Measurements from ENCODE around the gene ASIP. TPM values are rescaled to one million over a fixed set of nuclear protein-coding genes. Genes with fewer than 3 reads are reported as not detected.

Gene ASIP
- total and polyA plus RNA-seq, 2 of the 13 experiments (the other 11 are each of a cell fraction or from before 2014, with no cell fraction given) = not detected

- no peak for TF ChIP-seq RFXAP (CRISPR knock-in tag; IDR thresholded peaks at IDR 0.05; ENCODE audit: borderline replicate concordance)
- no peak for TF ChIP-seq TGIF2 (CRISPR knock-in tag; IDR thresholded peaks at IDR 0.05)
- TF ChIP-seq ZBED4 (CRISPR knock-in tag; IDR thresholded peaks at IDR 0.05; ENCODE audit: borderline replicate concordance) = no peak
- TF ChIP-seq ZBTB3 (CRISPR knock-in tag; IDR thresholded peaks at IDR 0.05; ENCODE audit: borderline replicate concordance, low read depth) = no peak
- 0 out of 2 replicates have a peak, but pooled peaks have one; percentile 29 for TF ChIP-seq ZNF607 (CRISPR knock-in tag; IDR thresholded peaks at IDR 0.05; ENCODE audit: borderline replicate concordance)
- no peak for TF ChIP-seq ZSCAN30 (CRISPR knock-in tag; IDR thresholded peaks at IDR 0.05)
- TF ChIP-seq, protein P1, sequence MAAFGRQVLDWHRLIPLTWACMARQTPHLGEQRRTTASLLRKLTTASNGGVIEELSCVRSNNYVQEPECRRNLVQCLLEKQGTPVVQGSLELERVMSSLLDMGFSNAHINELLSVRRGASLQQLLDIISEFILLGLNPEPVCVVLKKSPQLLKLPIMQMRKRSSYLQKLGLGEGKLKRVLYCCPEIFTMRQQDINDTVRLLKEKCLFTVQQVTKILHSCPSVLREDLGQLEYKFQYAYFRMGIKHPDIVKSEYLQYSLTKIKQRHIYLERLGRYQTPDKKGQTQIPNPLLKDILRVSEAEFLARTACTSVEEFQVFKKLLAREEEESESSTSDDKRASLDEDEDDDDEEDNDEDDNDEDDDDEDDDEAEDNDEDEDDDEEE (CRISPR knock-in tag; IDR thresholded peaks at IDR 0.05) = no peak
- TF ChIP-seq ZNF367 (CRISPR knock-in tag; IDR thresholded peaks at IDR 0.05; ENCODE audit: borderline replicate concordance) = no peak
- TF ChIP-seq ZSCAN20 (CRISPR knock-in tag; IDR thresholded peaks at IDR 0.05; ENCODE audit: borderline replicate concordance) = no peak
- no peak; the same call in 1 of the 2 replicates for TF ChIP-seq ELF3 (CRISPR knock-in tag; IDR thresholded peaks at IDR 0.05)
- 0 out of 2 replicates have a peak, but pooled peaks have one; percentile 28 for TF ChIP-seq ZNF317 (CRISPR knock-in tag; IDR thresholded peaks at IDR 0.05)
- no peak for TF ChIP-seq ZBTB49 (CRISPR knock-in tag; IDR thresholded peaks at IDR 0.05; ENCODE audit: borderline replicate concordance)
- TF ChIP-seq AHR (CRISPR knock-in tag; IDR thresholded peaks at IDR 0.05) = no peak
- TF ChIP-seq PRPF4 (IDR thresholded peaks at IDR 0.05; ENCODE audit: low read depth, low read length, poor library complexity, severe bottlenecking) = no peak
- TF ChIP-seq CEBPG (CRISPR knock-in tag; IDR thresholded peaks at IDR 0.05) = no peak; the same call in 1 of the 2 replicates
- no peak for TF ChIP-seq PHF20 (CRISPR knock-in tag; IDR thresholded peaks at IDR 0.05)
- no peak for TF ChIP-seq ZMAT3 (CRISPR knock-in tag; conservative IDR thresholded peaks at IDR 0.05)
- TF ChIP-seq, protein P2, sequence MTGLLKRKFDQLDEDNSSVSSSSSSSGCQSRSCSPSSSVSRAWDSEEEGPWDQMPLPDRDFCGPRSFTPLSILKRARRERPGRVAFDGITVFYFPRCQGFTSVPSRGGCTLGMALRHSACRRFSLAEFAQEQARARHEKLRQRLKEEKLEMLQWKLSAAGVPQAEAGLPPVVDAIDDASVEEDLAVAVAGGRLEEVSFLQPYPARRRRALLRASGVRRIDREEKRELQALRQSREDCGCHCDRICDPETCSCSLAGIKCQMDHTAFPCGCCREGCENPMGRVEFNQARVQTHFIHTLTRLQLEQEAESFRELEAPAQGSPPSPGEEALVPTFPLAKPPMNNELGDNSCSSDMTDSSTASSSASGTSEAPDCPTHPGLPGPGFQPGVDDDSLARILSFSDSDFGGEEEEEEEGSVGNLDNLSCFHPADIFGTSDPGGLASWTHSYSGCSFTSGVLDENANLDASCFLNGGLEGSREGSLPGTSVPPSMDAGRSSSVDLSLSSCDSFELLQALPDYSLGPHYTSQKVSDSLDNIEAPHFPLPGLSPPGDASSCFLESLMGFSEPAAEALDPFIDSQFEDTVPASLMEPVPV (CRISPR knock-in tag; IDR thresholded peaks at IDR 0.05) = no peak; the same call in 1 of the 2 replicates
- no peak for TF ChIP-seq ZNF274 (CRISPR knock-in tag; IDR thresholded peaks at IDR 0.05)
Measured at GRCh38 chr20:34254979-34255378, 13.8 kb downstream of the ASIP start (continued).

Data from HepG2 (cell line).